Progenitor cell of endocrine pancreas (in vitro differentiated cells): ENCODE results near the gene TRIP12. TPM values are rescaled to one million over a fixed set of nuclear protein-coding genes. Genes with fewer than 3 reads are reported as not detected.
"Not testable (repeated sequence)": the region's sequence is repeated elsewhere in the genome, so short reads cannot be mapped to it uniquely, and the experiment has no call there.

Experiments
- DNase-seq: peaks from one replicate; pipeline ENCODE4 v3.0.0; 2021; ENCODE audit warnings: low spot score; ENCODE audit not compliant: unreplicated experiment
- H3K27ac Mint-ChIP-seq: 2 replicates; pipeline ENCODE4 v1.8.0; 2021; ENCODE audit warnings: mild to moderate bottlenecking, moderate library complexity, mixed read lengths
- H3K27me3 Mint-ChIP-seq: 2 replicates; pipeline ENCODE4 v1.8.0; 2021; ENCODE audit warnings: mixed read lengths
- H3K36me3 Mint-ChIP-seq: 2 replicates; pipeline ENCODE4 v1.8.0; 2022; ENCODE audit warnings: mixed read lengths; ENCODE audit not compliant: insufficient read depth
- H3K4me1 Mint-ChIP-seq: 2 replicates; pipeline ENCODE4 v1.8.0; 2021; ENCODE audit warnings: low read depth, mixed read lengths
- H3K4me3 Mint-ChIP-seq: 2 replicates; pipeline ENCODE4 v1.8.0; 2021; ENCODE audit warnings: low read depth, mild to moderate bottlenecking, moderate library complexity, mixed read lengths
- H3K9me3 Mint-ChIP-seq: 2 replicates; pipeline ENCODE4 v1.8.0; 2021; ENCODE audit warnings: low read depth, mixed read lengths
- long read RNA-seq: library from polyadenylated mRNA; unstranded; transcript quantifications from one replicate; pipeline ENCODE4 v2.0.0, GENCODE V29; 2020
- total RNA-seq: library from RNA; stranded (reverse); gene quantifications from 2 replicates; pipeline ENCODE4 v1.2.1, GENCODE V29; 2021
- TF ChIP-seq, protein P1 (sequence below): fragments of 200-600 bp; sonication (generic); IDR thresholded peaks from one replicate; pipeline ENCODE4 v1.5.0; 2021; ENCODE audit warnings: antibody characterized with exemption, mild to moderate bottlenecking; ENCODE audit not compliant: unreplicated experiment

Gene TRIP12
- total RNA-seq, result 228 TPM in 2 replicates
- long read RNA-seq, partial matches to known transcripts, result 38 of 66 reads
- long read RNA-seq, other reads (novel, unspliced or antisense), result 27 of 66 reads

DNA sequence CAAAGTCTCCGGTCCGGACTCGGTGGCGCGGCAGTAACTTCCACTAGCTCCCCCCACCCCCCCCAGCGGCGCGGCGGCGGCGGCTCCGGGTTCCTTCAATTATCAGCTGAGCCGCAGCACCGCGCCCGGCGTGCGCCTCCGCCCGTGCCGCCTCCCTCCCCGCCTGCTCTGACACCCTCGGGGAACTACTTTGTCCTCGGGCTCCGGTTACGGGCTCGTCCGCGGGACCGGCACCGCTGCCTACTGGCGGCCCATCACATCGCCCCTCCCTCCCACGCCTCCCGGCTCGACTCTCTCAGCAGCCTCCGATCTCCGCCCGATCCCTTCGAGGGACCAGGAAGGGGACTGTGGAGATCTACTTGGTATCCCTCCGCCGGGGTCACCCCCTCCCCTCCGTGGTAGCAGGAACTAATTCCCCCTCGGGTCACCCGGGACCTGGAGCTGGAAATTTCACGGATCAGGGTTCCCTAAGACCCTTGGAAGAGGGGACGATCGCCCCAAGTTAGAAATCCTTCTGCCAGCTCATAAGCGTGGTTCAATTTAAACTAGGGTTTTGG is at the start of gene TRIP12:
TRIP12 (minus strand) TSS at position 118 of the 557 bp plus-strand sequence. CDS start 41,930 bp downstream, outside the sequence.
- Mint-ChIP-seq H3K27me3 (no peaks in the 10 kb centered on the region), H3K4me1 (peaks cover 14% of the 10 kb centered on the region), H3K4me3 (peak within 1 kb of the TSS; percentile 99), H3K36me3 (peaks cover 7% of the 10 kb centered on the region), H3K9me3 (no peaks in the 10 kb centered on the region), H3K27ac (peak within 1 kb of the TSS; percentile 99)
- DNase-seq, result peak; percentile 86
- TF ChIP-seq, protein P1, sequence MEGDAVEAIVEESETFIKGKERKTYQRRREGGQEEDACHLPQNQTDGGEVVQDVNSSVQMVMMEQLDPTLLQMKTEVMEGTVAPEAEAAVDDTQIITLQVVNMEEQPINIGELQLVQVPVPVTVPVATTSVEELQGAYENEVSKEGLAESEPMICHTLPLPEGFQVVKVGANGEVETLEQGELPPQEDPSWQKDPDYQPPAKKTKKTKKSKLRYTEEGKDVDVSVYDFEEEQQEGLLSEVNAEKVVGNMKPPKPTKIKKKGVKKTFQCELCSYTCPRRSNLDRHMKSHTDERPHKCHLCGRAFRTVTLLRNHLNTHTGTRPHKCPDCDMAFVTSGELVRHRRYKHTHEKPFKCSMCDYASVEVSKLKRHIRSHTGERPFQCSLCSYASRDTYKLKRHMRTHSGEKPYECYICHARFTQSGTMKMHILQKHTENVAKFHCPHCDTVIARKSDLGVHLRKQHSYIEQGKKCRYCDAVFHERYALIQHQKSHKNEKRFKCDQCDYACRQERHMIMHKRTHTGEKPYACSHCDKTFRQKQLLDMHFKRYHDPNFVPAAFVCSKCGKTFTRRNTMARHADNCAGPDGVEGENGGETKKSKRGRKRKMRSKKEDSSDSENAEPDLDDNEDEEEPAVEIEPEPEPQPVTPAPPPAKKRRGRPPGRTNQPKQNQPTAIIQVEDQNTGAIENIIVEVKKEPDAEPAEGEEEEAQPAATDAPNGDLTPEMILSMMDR, result no peak

DNA sequence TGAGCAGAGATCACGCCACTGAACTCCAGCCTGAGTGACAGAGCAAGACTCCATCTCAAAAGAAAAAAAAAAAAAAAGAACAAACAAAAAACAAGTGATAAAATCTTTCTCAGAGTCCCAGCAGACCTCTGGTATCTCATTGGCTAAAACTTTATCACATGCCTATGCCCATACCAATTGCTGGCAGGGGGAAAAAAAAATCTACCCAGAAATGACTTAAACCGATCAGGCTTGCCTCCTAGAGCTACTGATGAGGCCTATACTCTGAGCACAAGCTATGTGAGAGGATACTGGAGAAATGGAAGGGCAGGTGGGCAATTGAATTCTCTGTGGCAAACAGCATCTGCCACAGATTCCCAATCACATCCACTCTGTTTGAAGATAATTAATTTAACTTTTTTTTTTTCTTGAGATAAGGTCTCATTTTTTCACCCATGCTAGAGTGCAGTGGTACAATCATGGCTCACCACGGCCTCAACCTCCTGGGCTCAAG is 49.5 kb upstream of the TRIP12 start:
- Mint-ChIP-seq H3K27ac (no peak overlapping the region), H3K27me3 (no peaks in the 10 kb centered on the region), H3K4me3 (no peak overlapping the region), H3K4me1 (no peaks in the 10 kb centered on the region), H3K9me3 (no peaks in the 10 kb centered on the region), H3K36me3 (no peaks in the 10 kb centered on the region)
- TF ChIP-seq, protein P1, result no peak
- DNase-seq, result no peak

DNA sequence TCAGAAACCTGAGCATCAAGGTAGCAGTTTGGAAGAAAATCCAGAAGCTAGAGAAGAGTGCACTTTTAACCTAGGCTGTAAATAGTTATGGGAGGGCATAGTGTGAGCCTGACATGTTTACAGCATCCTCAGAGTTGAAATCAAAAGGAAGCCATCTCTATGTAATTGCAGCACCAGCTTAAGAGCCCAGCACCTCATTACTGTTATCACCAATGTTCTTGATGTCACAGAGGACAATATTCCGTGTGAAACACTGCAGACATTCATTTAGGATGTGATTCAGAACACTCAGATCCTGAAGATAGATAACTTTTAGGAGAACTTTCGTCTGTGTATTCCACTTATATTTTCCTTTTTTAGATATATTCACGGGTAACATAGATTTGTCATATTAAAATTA is 48.6 kb upstream of the TRIP12 start:
- no peak for DNase-seq
- TF ChIP-seq, protein P1, result no peak
- H3K9me3 Mint-ChIP-seq, result no peaks in the 10 kb centered on the region
- no peak overlapping the region for H3K4me3 Mint-ChIP-seq
- peaks cover 2% of the 10 kb centered on the region for H3K36me3 Mint-ChIP-seq
- H3K27ac Mint-ChIP-seq, result no peak overlapping the region
- H3K27me3 Mint-ChIP-seq, result no peaks in the 10 kb centered on the region
- H3K4me1 Mint-ChIP-seq, result no peaks in the 10 kb centered on the region

DNA sequence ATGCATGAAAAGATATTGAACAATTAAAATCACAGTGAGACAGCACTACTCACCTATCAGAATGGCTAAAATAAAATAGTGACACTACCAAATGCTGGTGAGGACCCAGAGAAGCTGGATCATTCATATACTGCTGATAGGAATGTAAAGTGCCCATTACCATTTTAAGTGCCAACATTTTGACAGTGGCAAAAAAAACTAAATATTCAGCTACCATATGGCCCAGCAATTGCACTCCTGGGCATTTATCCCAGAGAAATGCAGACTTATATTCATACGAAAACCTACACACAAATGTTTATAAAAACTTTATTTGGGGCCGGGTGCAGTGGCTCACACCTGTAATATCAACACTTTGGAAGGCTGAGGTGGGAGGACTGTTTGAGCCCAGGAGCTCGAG is 48.1 kb upstream of the TRIP12 start:
- Mint-ChIP-seq H3K27ac (no peak overlapping the region), H3K27me3 (no peaks in the 10 kb centered on the region), H3K36me3 (peaks cover 2% of the 10 kb centered on the region), H3K9me3 (no peaks in the 10 kb centered on the region), H3K4me1 (no peaks in the 10 kb centered on the region), H3K4me3 (no peak overlapping the region)
- no peak for DNase-seq
- TF ChIP-seq, protein P1, result no peak

DNA sequence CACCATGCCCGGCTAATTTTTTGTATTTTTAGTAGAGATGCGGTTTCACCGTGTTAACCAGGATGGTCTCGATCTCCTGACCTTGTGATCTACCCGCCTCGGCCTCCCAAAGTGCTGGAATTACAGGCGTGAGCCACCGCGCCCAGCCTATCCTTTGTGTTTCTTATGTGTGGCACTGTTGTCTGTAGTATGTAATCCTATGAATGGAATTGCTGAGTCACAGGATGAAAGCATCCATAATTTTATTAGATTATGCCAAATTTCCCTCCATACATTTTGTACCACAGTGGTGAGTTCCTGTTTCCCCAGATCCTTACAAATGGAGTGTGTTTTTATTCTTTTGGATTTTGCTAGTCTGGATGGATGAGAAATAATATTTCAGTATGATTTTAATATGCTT is 41.8 kb upstream of the TRIP12 start:
- H3K27me3 Mint-ChIP-seq, H3K9me3 Mint-ChIP-seq, H3K36me3 Mint-ChIP-seq, H3K4me3 Mint-ChIP-seq, DNase-seq, H3K4me1 Mint-ChIP-seq, H3K27ac Mint-ChIP-seq: not testable (repeated sequence)

DNA sequence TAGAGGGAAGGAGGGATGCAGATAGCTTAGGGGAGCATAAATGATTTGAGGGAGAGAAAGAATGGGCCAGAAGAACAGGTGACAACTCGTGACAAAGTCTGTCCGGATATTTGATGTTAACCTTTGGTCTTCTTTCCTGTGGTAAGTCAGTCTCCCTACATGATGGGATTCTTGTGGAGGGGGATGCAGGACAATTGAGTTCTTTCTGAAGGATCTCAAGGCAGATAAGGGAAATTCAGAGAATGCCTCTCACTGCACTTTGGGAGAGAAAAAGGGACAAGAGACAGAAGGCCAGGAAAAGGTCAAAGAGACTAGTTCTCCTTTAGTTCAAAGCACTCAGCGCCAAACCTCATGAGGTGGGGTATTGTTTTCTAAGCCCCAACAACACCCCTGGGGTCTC is 34.7 kb upstream of the TRIP12 start:
- H3K4me1 Mint-ChIP-seq, result no peaks in the 10 kb centered on the region

More for the DNA sequence above, 34.7 kb upstream of the TRIP12 start:
- Mint-ChIP-seq H3K27ac (no peak overlapping the region), H3K36me3 (peaks cover 6% of the 10 kb centered on the region), H3K4me3 (no peak overlapping the region), H3K27me3 (no peaks in the 10 kb centered on the region), H3K9me3 (no peaks in the 10 kb centered on the region)
- TF ChIP-seq, protein P1, result no peak
- no peak for DNase-seq
